H9 (cell line): Measurements from ENCODE around the gene MGST1. TPM values are rescaled to one million over a fixed set of nuclear protein-coding genes. Genes with fewer than 3 reads are reported as not detected.

Experiments used
- DNase-seq: peaks from one replicate; pipeline ENCODE4 v3.0.0-alpha.2; 2017
- H2AFZ ChIP-seq: one replicate; pipeline ENCODE4 v1.6.1; 2013; ENCODE audit warnings: mild to moderate bottlenecking, low read length, control low read depth, moderate library complexity
- H2AK5ac ChIP-seq: 2 replicates; pipeline ENCODE4 v1.6.1; 2013; ENCODE audit warnings: low read length, control low read depth, mixed read lengths; ENCODE audit not compliant: insufficient read length
- H2BK120ac ChIP-seq: one replicate; pipeline ENCODE4 v1.6.1; 2013; ENCODE audit warnings: low read depth, mild to moderate bottlenecking, low read length, control low read depth, inconsistent platforms; ENCODE audit not compliant: poor library complexity, severe bottlenecking
- H2BK12ac ChIP-seq: 2 replicates; pipeline ENCODE4 v1.6.1; 2013; ENCODE audit warnings: low read length, control low read depth, mixed read lengths, low read depth; ENCODE audit not compliant: insufficient read length
- H2BK15ac ChIP-seq: 2 replicates; pipeline ENCODE4 v1.6.1; 2013; ENCODE audit warnings: low read depth, low read length, control low read depth
- H2BK20ac ChIP-seq: one replicate; pipeline ENCODE4 v1.6.1; 2013; ENCODE audit warnings: low read depth, mild to moderate bottlenecking, low read length, control low read depth, inconsistent platforms; ENCODE audit not compliant: poor library complexity, severe bottlenecking
- H2BK5ac ChIP-seq: 2 replicates; pipeline ENCODE4 v1.6.1; 2013; ENCODE audit warnings: low read length, control low read depth, mixed read lengths; ENCODE audit not compliant: insufficient read length
- H3K14ac ChIP-seq: 2 replicates; pipeline ENCODE4 v1.6.1; 2013; ENCODE audit warnings: low read length, control low read depth; ENCODE audit not compliant: insufficient read depth
- H3K18ac ChIP-seq: 2 replicates; pipeline ENCODE4 v1.6.1; 2013; ENCODE audit warnings: low read depth, mild to moderate bottlenecking, mixed read lengths, low read length, control low read depth; ENCODE audit not compliant: insufficient read length
- H3K23ac ChIP-seq: 2 replicates; pipeline ENCODE4 v1.6.1; 2013; ENCODE audit warnings: low read length, control low read depth, mixed read lengths, low read depth; ENCODE audit not compliant: insufficient read length
- H3K23me2 ChIP-seq: 2 replicates; pipeline ENCODE4 v1.6.1; 2013; ENCODE audit warnings: low read depth, mild to moderate bottlenecking, mixed read lengths, low read length, control low read depth; ENCODE audit not compliant: insufficient read length, poor library complexity, severe bottlenecking
- H3K27ac ChIP-seq: 2 replicates; pipeline ENCODE4 v1.5.1; 2013; ENCODE audit warnings: low read length, control low read depth, mixed read lengths, low read depth; ENCODE audit not compliant: insufficient read length
- H3K27me3 ChIP-seq: 2 replicates; pipeline ENCODE4 v1.6.1; 2013; ENCODE audit warnings: low read length, control low read depth, inconsistent platforms; ENCODE audit not compliant: insufficient read depth
- H3K4ac ChIP-seq: 2 replicates; pipeline ENCODE4 v1.6.1; 2013; ENCODE audit warnings: low read depth, mild to moderate bottlenecking, control low read depth, inconsistent platforms, low read length, moderate library complexity
- H3K4me1 ChIP-seq: 2 replicates; pipeline ENCODE4 v1.6.1; 2013; ENCODE audit warnings: low read length, control low read depth, inconsistent platforms; ENCODE audit not compliant: insufficient read depth
- H3K4me2 ChIP-seq: 2 replicates; pipeline ENCODE4 v1.6.1; 2013; ENCODE audit warnings: low read length, control low read depth, mixed read lengths; ENCODE audit not compliant: insufficient read length, insufficient read depth
- H3K56ac ChIP-seq: 2 replicates; pipeline ENCODE4 v1.6.1; 2013; ENCODE audit warnings: low read depth, mild to moderate bottlenecking, mixed read lengths, low read length, control low read depth; ENCODE audit not compliant: insufficient read length
- H3K79me1 ChIP-seq: 2 replicates; pipeline ENCODE4 v1.6.1; 2013; ENCODE audit warnings: low read depth, mild to moderate bottlenecking, moderate library complexity, low read length, control low read depth, inconsistent platforms; ENCODE audit not compliant: insufficient read depth, poor library complexity, severe bottlenecking
- H3K79me2 ChIP-seq: 2 replicates; pipeline ENCODE4 v1.6.1; 2013; ENCODE audit warnings: low read length, control low read depth, inconsistent platforms; ENCODE audit not compliant: insufficient read depth
- H3K9ac ChIP-seq: 2 replicates; pipeline ENCODE4 v1.6.1; 2013; ENCODE audit warnings: low read length, control low read depth, mixed read lengths; ENCODE audit not compliant: insufficient read length; ENCODE audit errors: extremely low read depth
- H3K9me3 ChIP-seq: one replicate; pipeline ENCODE4 v1.6.1; 2013; ENCODE audit warnings: low read depth, low read length, inconsistent platforms; ENCODE audit not compliant: control insufficient read depth
- H3T11ph ChIP-seq: one replicate; pipeline ENCODE4 v1.6.1; 2013; ENCODE audit warnings: mild to moderate bottlenecking, low read length, control low read depth, inconsistent platforms
- H4K20me1 ChIP-seq: one replicate; pipeline ENCODE4 v1.6.1; 2013; ENCODE audit not compliant: control insufficient read depth, insufficient read length, insufficient read depth
- H4K5ac ChIP-seq: 2 replicates; pipeline ENCODE4 v1.6.1; 2013; ENCODE audit warnings: low read depth, mild to moderate bottlenecking, mixed read lengths, low read length, control low read depth; ENCODE audit not compliant: insufficient read length
- H4K8ac ChIP-seq: replicated peaks from 2 replicates; pipeline ENCODE4 v1.6.1; 2013; ENCODE audit warnings: low read length, control low read depth, mixed read lengths, low read depth; ENCODE audit not compliant: insufficient read length
- H4K91ac ChIP-seq: 2 replicates; pipeline ENCODE4 v1.6.1; 2013; ENCODE audit warnings: low read depth, mild to moderate bottlenecking, moderate library complexity, mixed read lengths, low read length, control low read depth; ENCODE audit not compliant: insufficient read length
- H3K27ac Mint-ChIP-seq, 3 experiments: 2 replicates in 2 of 3; 3 replicates in 1 of 3; pipeline ENCODE4 v1.8.0; 2020 to 2021; ENCODE audit warnings: mixed read lengths in 3 of 3, mild to moderate bottlenecking in 1 of 3, moderate library complexity in 1 of 3
- H3K27me3 Mint-ChIP-seq: 2 replicates; pipeline ENCODE4 v1.8.0; 2021; ENCODE audit warnings: low read depth, mild to moderate bottlenecking, moderate library complexity, mixed read lengths
- H3K36me3 Mint-ChIP-seq, 3 experiments: 2 replicates in 2 of 3; 3 replicates in 1 of 3; pipeline ENCODE4 v1.8.0; 2020 to 2021; ENCODE audit warnings: low read depth in 3 of 3, mixed read lengths in 3 of 3; ENCODE audit not compliant: insufficient read depth in 1 of 3
- H3K4me1 Mint-ChIP-seq, 2 experiments: 2 replicates each; pipeline ENCODE4 v1.8.0; 2020; ENCODE audit warnings: mixed read lengths in 2 of 2
- H3K4me3 Mint-ChIP-seq, 2 experiments: 2 replicates in 1 of 2; 3 replicates in 1 of 2; pipeline ENCODE4 v1.8.0; 2020 to 2021; ENCODE audit warnings: mild to moderate bottlenecking in 2 of 2, mixed read lengths in 2 of 2, moderate library complexity in 1 of 2
- H3K9me3 Mint-ChIP-seq, 2 experiments: 2 replicates in 1 of 2; 3 replicates in 1 of 2; pipeline ENCODE4 v1.8.0; 2020; ENCODE audit warnings: mild to moderate bottlenecking in 2 of 2, mixed read lengths in 2 of 2, moderate library complexity in 1 of 2
- WGBS: extraction: QIAGEN DNeasy Blood & Tissue Kit; methylation state at CpG from one replicate; pipeline ENCODE4 v1.1.7; 2013; ENCODE audit warnings: missing lambda C conversion rate, low lambda C conversion rate, mixed read lengths; ENCODE audit not compliant: insufficient read length; ENCODE audit errors: extremely low coverage; 5-methylcytosine and 5-hydroxymethylcytosine counted together
- total RNA-seq: library from RNA; stranded (reverse); gene quantifications from 2 replicates; pipeline ENCODE4 v1.2.1, GENCODE V29; 2021
- TF ChIP-seq, protein P1 (sequence below): fragments of 200-600 bp; sonication (generic); conservative IDR thresholded peaks from 3 replicates; pipeline ENCODE4 v1.8.0; 2021; ENCODE audit warnings: antibody characterized with exemption, mild to moderate bottlenecking

The MGST1 gene
- total RNA-seq, 1 experiment from 2014 or later = 235 TPM

DNA sequence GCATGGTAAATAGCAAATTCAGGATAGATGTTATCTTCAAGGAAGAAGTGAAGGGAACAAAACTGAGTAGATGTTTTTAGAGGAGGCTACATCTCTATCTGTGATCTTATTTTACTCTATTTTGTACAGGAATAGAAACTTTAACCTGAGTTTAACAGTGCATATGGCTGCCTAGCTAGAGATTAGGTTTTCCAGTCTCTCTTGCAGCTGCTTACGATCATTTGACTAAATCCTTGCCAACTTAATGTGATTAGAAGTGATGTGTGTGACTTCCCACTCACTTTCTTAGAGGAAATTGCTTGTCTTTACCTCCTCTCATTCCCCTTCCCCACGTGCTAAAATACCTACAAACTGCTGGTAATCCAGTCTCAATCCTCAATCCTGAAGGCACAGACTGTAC lies 43.5 kb upstream of the MGST1 start:
- Histone ChIP-seq H3K23ac (no peak overlapping the region), H3K79me2 (no peaks in the 10 kb centered on the region), H3K14ac (no peak overlapping the region), H3K23me2 (no peaks in the 10 kb centered on the region), H4K20me1 (no peaks in the 10 kb centered on the region), H2BK120ac (no peak overlapping the region), H3K4me2 (no peak overlapping the region), H3K27ac (no peak overlapping the region), H4K5ac (no peak overlapping the region), H3K4me1 (no peaks in the 10 kb centered on the region), H2BK15ac (no peak overlapping the region), H3K27me3 (no peaks in the 10 kb centered on the region), H4K91ac (no peak overlapping the region), H3K18ac (no peak overlapping the region), H2AK5ac (no peak overlapping the region), H4K8ac (no peak overlapping the region), H2AFZ (no peak overlapping the region), H2BK20ac (no peak overlapping the region), H3K4ac (no peak overlapping the region), H3T11ph (no peak overlapping the region), H3K56ac (no peak overlapping the region), H3K79me1 (no peaks in the 10 kb centered on the region), H2BK12ac (no peak overlapping the region), H3K9ac (no peak overlapping the region), H3K9me3 (no peaks in the 10 kb centered on the region), H2BK5ac (no peak overlapping the region)
- peaks cover 4 to 5% of the 10 kb centered on the region in 2 experiments for H3K4me1 Mint-ChIP-seq
- peak overlapping the region in 1 of 3 experiments; percentile 24; a peak in 1 of 7 replicates for H3K27ac Mint-ChIP-seq
- peaks cover 0 to 3% (median 0%) of the 10 kb centered on the region in 3 experiments; a peak in 3 of 7 replicates for H3K36me3 Mint-ChIP-seq
- peaks cover 3% of the 10 kb centered on the region in 2 experiments; a peak in 3 of 5 replicates for H3K9me3 Mint-ChIP-seq
- WGBS = no CpG with 5 or more reads among the region's 2 CpGs
- TF ChIP-seq, protein P1, sequence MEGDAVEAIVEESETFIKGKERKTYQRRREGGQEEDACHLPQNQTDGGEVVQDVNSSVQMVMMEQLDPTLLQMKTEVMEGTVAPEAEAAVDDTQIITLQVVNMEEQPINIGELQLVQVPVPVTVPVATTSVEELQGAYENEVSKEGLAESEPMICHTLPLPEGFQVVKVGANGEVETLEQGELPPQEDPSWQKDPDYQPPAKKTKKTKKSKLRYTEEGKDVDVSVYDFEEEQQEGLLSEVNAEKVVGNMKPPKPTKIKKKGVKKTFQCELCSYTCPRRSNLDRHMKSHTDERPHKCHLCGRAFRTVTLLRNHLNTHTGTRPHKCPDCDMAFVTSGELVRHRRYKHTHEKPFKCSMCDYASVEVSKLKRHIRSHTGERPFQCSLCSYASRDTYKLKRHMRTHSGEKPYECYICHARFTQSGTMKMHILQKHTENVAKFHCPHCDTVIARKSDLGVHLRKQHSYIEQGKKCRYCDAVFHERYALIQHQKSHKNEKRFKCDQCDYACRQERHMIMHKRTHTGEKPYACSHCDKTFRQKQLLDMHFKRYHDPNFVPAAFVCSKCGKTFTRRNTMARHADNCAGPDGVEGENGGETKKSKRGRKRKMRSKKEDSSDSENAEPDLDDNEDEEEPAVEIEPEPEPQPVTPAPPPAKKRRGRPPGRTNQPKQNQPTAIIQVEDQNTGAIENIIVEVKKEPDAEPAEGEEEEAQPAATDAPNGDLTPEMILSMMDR = no peak
- no peak overlapping the region for H3K4me3 Mint-ChIP-seq
- no peak for DNase-seq
- H3K27me3 Mint-ChIP-seq = no peaks in the 10 kb centered on the region
